Upper lobe of right lung (tissue), 1 donor: ENCODE results near the gene ZC3H7A. TPM values are rescaled to one million over a fixed set of nuclear protein-coding genes. Genes with fewer than 3 reads are reported as not detected.

Experiments
- ATAC-seq: fragments of 200-7000 bp; cut with Tn5 transposase; one replicate; pipeline ENCODE4 v1.9.1; 2020; ENCODE audit warnings: mild to moderate bottlenecking, moderate library complexity
- DNase-seq: peaks from one replicate; pipeline ENCODE4 v3.0.0-alpha.2; 2020
- H3K27ac ChIP-seq: fragments of 200-600 bp; one replicate; pipeline ENCODE4 v1.8.0; 2022
- H3K27me3 ChIP-seq: fragments of 200-600 bp; one replicate; pipeline ENCODE4 v1.8.0; 2022; ENCODE audit warnings: mild to moderate bottlenecking
- H3K36me3 ChIP-seq: fragments of 200-600 bp; one replicate; pipeline ENCODE4 v1.8.0; 2022
- H3K4me1 ChIP-seq: fragments of 200-600 bp; one replicate; pipeline ENCODE4 v1.8.0; 2022
- H3K4me3 ChIP-seq: fragments of 200-600 bp; one replicate; pipeline ENCODE4 v1.8.0; 2022; ENCODE audit warnings: mild to moderate bottlenecking
- H3K9me3 ChIP-seq: fragments of 200-600 bp; one replicate; pipeline ENCODE4 v1.8.0; 2022
- CTCF ChIP-seq: fragments of 200-600 bp; IDR thresholded peaks from one replicate; pipeline ENCODE4 v1.8.0; 2022; ENCODE audit warnings: antibody characterized with exemption
- intact Hi-C: fragments of 100-400 bp; cut with DNase I; formaldehyde crosslinking; loops from one replicate; pipeline ENCODE4 v1.11.0; 2022
- total RNA-seq: library from RNA; stranded (reverse); fragmentation: NEBNext Ultra II Directional; extraction: Animal tissue kit (Norgen Biotek cat#: 25700); gene quantifications from one replicate; pipeline ENCODE4 v1.2.1, GENCODE V29; 2021
- donor health status: DM: no; HTN: yes; CAD: no; lungs with severe emphysema.

The ZC3H7A gene
- total RNA-seq, 1 donor from 2014 or later = 71.2 TPM

GRCh38 chr16:11774065-11774626, 22.9 kb downstream of the ZC3H7A start:
- H3K27me3 ChIP-seq = no peaks in the 10 kb centered on the region
- intact Hi-C loops = no loop called here
- no peaks in the 10 kb centered on the region for H3K9me3 ChIP-seq
- H3K4me1 ChIP-seq = no peaks in the 10 kb centered on the region
- TF ChIP-seq CTCF = no peak
- no peak for DNase-seq
- no peak overlapping the region for H3K4me3 ChIP-seq
- no peak overlapping the region for H3K27ac ChIP-seq
- no peak for ATAC-seq
- peaks cover 98% of the 10 kb centered on the region for H3K36me3 ChIP-seq

GRCh38 chr16:11768849-11769248, 28.2 kb downstream of the ZC3H7A start:
- H3K4me1 ChIP-seq = no peaks in the 10 kb centered on the region
- H3K27ac ChIP-seq = no peak overlapping the region
- H3K27me3 ChIP-seq = no peaks in the 10 kb centered on the region
- intact Hi-C loops = no loop called here
- ATAC-seq (no peak), DNase-seq (no peak)
- H3K9me3 ChIP-seq = no peaks in the 10 kb centered on the region
- no peak for TF ChIP-seq CTCF
- H3K36me3 ChIP-seq = peaks cover 98% of the 10 kb centered on the region
- no peak overlapping the region for H3K4me3 ChIP-seq

- intact Hi-C loops = no loop called here
- Histone ChIP-seq H3K27ac (no peak overlapping the region), H3K4me3 (no peak overlapping the region), H3K27me3 (no peaks in the 10 kb centered on the region), H3K4me1 (peaks cover 17% of the 10 kb centered on the region), H3K36me3 (peaks cover 96% of the 10 kb centered on the region), H3K9me3 (no peaks in the 10 kb centered on the region)
- ATAC-seq (no peak), DNase-seq (no peak)
- no peak for TF ChIP-seq CTCF
Measured at GRCh38 chr16:11762431-11762830, 34.6 kb downstream of the ZC3H7A start.

GRCh38 chr16:11759997-11760396, 37.1 kb downstream of the ZC3H7A start:
- Histone ChIP-seq H3K27me3 (no peaks in the 10 kb centered on the region), H3K36me3 (peaks cover 96% of the 10 kb centered on the region), H3K9me3 (no peaks in the 10 kb centered on the region), H3K27ac (no peak overlapping the region), H3K4me3 (no peak overlapping the region), H3K4me1 (peaks cover 17% of the 10 kb centered on the region)
- TF ChIP-seq CTCF = no peak
- intact Hi-C loops = no loop called here
- peak; percentile 44 for ATAC-seq
- no peak for DNase-seq

- ATAC-seq (no peak), DNase-seq (no peak)
- H3K36me3 ChIP-seq = peaks cover 94% of the 10 kb centered on the region
Measured at GRCh38 chr16:11759163-11759834, 37.8 kb downstream of the ZC3H7A start.

More at GRCh38 chr16:11759163-11759834, 37.8 kb downstream of the ZC3H7A start:
- intact Hi-C loops = no loop called here
- H3K27me3 ChIP-seq = no peaks in the 10 kb centered on the region
- H3K9me3 ChIP-seq = no peaks in the 10 kb centered on the region
- no peak overlapping the region for H3K27ac ChIP-seq
- peaks cover 17% of the 10 kb centered on the region for H3K4me1 ChIP-seq
- TF ChIP-seq CTCF = no peak
- H3K4me3 ChIP-seq = no peak overlapping the region
